HG03571 (cell line): ENCODE results near the gene VSIG1.

Experiments used
- ATAC-seq: cut with Tn5 transposase; IDR thresholded peaks from one replicate; pipeline ENCODE4 v1.9.1; 2021; ENCODE audit not compliant: unreplicated experiment

VSIG1 gene

GRCh38 chrX:108044554-108045256 lies at the start of gene VSIG1:
VSIG1 (plus strand) TSS chrX:108045065; CDS start chrX:108045131, 66 bp downstream.
- ATAC-seq, result no peak

- ATAC-seq, result no peak
Measured at GRCh38 chrX:107996124-107996523, 48.7 kb upstream of the VSIG1 start.

- ATAC-seq, result no peak
Measured at GRCh38 chrX:108000751-108001150, 44.1 kb upstream of the VSIG1 start.

GRCh38 chrX:108001218-108001814 lies 43.5 kb upstream of the VSIG1 start:
- peak; percentile 62 for ATAC-seq

DNA sequence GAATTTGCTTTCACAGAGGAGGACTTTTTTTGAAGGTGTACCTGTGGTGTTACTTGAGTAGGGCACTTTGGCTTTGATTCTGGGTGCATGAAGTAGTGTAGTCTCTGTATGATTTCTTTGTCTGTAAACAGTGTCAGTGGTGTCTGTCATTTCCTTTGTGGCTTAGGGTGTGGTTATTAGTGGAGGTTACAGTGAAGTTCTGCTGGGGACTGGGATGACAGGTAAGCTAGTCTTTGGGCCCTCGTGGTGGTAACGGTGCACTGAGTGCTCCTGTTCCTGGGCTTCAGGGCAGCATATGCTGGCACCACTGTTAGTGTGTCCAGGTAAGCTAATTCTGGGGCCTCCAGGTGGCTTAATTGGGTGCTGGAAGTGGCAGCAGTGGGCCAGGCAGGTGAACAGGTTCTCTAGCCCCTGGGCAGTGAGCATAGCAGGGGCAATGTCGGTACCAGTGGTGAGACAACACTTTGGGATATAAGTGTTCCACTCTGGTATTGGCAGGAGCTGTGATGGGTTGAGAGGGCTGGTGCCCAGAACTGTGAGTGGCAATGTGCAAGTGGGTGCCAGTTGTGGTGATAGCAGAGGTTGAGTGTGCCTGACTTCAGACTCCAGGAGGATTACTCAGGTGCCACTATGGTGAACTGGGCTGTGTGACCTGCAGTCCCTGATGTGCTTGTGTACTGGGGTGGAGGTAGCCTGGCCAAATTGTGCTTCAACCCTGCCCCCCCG lies 26.0 kb upstream of the VSIG1 start:
- ATAC-seq, result no peak

DNA sequence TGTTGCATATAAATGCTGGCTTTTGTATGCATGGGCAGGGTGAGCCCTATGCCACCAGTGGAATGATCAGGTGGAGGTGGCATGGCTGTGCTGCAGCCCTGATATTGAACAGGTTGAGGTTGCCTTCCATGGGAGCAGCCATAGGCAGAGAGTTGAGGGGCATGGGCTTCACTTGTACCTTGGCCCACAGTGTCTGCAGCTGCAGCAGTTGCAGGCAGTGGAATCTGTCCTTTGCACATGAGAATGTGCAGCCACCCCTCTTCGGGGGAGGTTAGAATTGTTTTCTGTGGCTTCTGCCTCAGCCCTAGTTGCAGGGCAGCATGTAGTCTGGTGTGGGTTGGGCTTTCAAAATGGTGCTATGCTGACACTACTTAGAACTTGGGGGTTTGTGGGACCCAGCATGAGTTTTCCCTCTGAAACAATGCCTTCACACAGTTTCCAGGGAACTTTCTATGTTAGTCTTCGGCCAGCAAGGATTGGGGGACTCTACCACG lies 25.4 kb upstream of the VSIG1 start:
- ATAC-seq, result no peak

- ATAC-seq, result no peak
Measured at GRCh38 chrX:108020631-108021030, 24.2 kb upstream of the VSIG1 start.

DNA sequence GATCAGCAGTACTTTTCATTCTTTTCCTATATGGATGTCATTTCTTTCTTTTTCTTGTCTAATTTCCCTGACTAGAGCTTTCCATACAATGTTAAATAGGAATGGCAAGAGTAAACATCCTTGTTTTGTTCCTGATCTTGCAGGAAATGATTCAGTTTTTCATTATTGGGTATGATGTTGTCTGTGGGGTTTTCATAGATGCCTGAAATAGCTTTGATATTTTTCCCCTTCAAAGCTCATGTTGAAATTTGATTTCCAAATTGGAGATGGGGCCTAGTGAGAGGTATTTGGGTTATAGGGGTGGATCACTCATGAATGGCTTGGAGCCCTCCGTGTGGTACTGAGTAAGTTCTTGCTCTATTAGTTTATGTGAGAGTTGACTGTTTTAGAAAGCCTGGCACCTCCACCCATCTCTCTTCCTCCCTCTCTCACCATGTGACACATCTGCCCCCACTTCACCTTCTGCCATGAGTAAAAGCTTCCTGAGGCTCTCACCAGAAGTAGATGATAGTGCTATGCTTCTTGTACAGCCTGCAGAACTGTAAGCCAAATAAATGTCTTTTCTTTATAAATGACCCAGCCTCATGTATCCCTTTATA lies 22.3 kb upstream of the VSIG1 start:
- ATAC-seq, result no peak

GRCh38 chrX:108025376-108025775 lies 19.5 kb upstream of the VSIG1 start:
- ATAC-seq, result no peak

- ATAC-seq, result no peak
Measured at GRCh38 chrX:108025954-108026600, 18.8 kb upstream of the VSIG1 start.

- ATAC-seq, result no peak
Measured at GRCh38 chrX:108028854-108029253, 16.0 kb upstream of the VSIG1 start.

DNA sequence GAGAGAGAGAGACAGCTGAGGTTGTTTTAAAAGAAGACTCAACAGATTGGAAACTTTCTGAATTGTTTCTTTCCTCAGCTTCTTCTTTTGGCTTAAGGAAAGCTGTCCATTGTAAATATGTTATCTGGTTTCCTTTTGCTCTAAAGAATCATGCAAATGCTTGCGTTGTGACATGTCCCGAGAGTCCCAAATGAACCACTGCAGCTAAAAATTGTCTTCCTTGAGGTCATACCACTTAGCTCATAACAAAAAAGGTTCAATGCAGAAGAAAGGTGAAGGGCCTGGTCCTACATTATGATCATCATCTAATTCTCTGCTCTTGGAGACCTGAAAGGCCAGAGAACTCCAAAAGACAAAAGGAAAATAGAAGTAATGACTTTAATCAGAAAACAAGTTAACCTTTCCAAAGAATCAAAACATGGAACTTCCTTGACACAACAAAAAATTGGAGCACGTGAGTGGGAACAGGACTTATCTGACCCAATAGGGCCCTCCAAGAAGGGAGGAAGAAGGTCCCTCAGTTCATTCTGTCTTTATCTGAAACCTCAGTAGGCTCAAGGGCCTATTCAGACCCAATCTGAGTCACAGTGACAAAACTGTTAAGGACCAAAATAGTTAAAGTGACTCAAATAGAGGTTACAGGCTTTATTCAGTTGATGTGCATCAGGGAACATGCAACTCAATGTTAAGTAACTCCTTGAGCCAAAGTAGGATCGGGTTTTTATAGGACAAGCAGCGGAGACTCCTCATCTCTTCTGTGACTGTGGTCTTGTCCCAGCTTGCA lies 14.7 kb upstream of the VSIG1 start:
- ATAC-seq, result no peak

DNA sequence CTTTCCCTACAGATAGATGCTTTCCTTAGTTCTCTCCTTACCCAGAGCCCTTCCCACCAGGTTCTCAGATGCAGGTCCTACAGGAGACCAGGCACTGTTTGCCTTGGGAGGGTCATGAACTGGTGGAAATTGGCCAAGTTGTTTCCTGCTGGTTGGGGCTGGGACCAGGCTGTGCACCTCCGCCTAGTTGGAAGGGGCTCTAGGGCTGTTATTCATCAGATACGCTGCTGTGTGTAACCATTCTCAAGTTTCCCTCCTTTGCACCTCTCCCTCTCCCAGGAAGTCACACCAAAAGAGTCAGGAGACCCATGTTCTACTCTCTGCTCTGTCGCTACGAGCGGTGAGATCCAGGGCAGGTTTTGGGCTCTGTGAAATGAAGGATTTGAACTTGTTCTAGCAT lies 11.9 kb upstream of the VSIG1 start:
- ATAC-seq, result no peak

- no peak for ATAC-seq
Measured at GRCh38 chrX:108033890-108034289, 11.0 kb upstream of the VSIG1 start.

DNA sequence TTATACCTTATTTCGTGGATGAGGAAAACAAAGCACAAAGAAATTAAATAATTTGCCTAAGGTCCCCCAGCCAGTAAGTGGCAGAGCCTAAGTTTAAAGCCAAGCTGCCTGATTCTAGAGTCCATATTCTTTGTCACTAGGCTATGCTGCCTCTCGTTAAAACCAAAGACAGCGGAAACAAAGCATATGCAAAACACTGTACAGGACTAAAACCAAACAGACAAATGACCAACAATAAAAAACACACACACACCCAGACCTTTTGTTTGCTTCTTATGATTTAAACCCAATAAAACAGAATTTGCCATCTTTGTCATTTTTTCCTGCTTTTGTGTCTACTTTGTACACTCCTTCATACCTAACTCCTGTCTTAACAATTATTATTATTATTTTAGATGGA lies 10.1 kb upstream of the VSIG1 start:
- no peak for ATAC-seq

DNA sequence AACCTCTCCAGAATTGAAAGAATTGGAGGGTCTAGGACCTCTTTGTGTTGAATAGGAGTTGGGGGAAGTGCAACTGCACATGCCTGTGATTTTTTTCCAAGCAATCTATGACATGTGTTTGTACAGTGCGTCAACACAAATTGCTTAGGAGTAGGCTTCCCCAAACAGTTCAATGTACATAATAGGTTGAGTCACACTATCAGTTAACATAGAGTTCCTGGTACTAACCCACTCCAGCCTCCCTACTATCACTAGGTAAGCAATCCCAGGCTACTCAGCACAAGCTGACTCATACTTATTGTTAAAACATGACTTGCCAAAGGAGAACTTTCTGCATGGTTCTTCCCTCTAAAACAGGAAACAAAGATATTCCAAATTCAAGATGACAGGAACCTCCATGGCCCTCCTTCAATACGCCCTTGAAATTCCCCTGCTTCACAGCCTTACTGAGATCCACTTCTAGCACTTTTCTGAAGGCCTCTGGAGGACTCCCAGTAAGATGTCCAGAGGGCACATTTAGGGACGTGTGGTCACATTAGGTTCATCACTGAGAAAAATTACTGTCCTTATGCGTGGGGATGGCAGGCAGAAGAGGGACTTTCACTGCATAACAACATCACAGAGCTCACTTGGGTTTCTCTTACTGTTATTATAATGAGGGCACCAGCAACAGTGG lies 8.4 kb upstream of the VSIG1 start:
- no peak for ATAC-seq

GRCh38 chrX:108049649-108050048 lies 4.8 kb downstream of the VSIG1 start:
- ATAC-seq, result no peak

GRCh38 chrX:108053218-108053617 lies 8.4 kb downstream of the VSIG1 start:
- ATAC-seq, result no peak

GRCh38 chrX:108055546-108055945 lies 10.7 kb downstream of the VSIG1 start:
- no peak for ATAC-seq

DNA sequence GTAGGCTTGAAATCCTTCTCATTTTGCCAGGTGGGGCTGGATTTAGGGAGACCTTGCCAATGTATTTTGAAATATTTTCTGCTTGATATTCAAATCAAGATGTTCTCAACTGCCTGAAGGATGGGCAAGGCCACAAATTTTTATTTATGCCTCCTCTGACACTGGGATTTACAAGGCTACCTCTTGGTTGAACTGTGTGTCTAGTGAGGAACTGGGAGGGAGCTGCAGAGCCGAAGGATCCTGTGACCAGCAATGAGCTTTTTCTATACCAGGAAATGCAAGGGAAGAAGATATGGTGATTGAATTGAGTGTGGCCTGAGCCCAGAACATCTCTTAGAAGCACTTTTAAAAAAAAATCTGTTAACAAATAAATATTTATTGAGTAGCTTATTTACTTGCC lies 14.9 kb downstream of the VSIG1 start:
- ATAC-seq, result no peak
